Calu3 (cell line): ENCODE measurements around the gene KCNAB1. TPM values are rescaled to one million over a fixed set of nuclear protein-coding genes. Genes with fewer than 3 reads are reported as not detected.

Source experiments
- BruUV-seq: library from RNA; stranded (reverse); fragments of 400-500 nt; replicated peaks from 2 replicates; lab custom pipeline; 2021; lab: Mats Ljungman, UMichigan
- CTCF ChIA-PET: fragments of 300-600 bp; sonication (Branson Sonifier 250); formaldehyde crosslinking; loops from one replicate; lab custom pipeline; 2022; ENCODE audit warnings: antibody characterized with exemption; lab: Charles Lee
- DNase-seq: peaks from one replicate; pipeline ENCODE4 v3.0.0; 2022
- H3K27ac Mint-ChIP-seq: one replicate; pipeline ENCODE4 v1.8.0; 2022; ENCODE audit warnings: mixed read lengths; ENCODE audit not compliant: unreplicated experiment
- H3K27me3 Mint-ChIP-seq: one replicate; pipeline ENCODE4 v1.8.0; 2022; ENCODE audit warnings: mixed read lengths; ENCODE audit not compliant: unreplicated experiment
- H3K36me3 Mint-ChIP-seq: one replicate; pipeline ENCODE4 v1.8.0; 2022; ENCODE audit warnings: mild to moderate bottlenecking, moderate library complexity, mixed read lengths; ENCODE audit not compliant: insufficient read depth, unreplicated experiment
- H3K4me1 Mint-ChIP-seq: one replicate; pipeline ENCODE4 v1.8.0; 2022; ENCODE audit warnings: mild to moderate bottlenecking, low read depth, mixed read lengths; ENCODE audit not compliant: unreplicated experiment
- H3K4me3 Mint-ChIP-seq: one replicate; pipeline ENCODE4 v1.8.0; 2022; ENCODE audit warnings: mild to moderate bottlenecking, low read depth, moderate library complexity, mixed read lengths; ENCODE audit not compliant: unreplicated experiment
- H3K9me3 Mint-ChIP-seq: one replicate; pipeline ENCODE4 v1.8.0; 2022; ENCODE audit warnings: low read depth, mixed read lengths; ENCODE audit not compliant: unreplicated experiment
- CTCF ChIP-seq: fragments of 200-600 bp; IDR thresholded peaks from one replicate; pipeline ENCODE4 v1.8.0; 2022; ENCODE audit warnings: antibody characterized with exemption; ENCODE audit not compliant: unreplicated experiment
- intact Hi-C: fragments of 100-400 bp; cut with micrococcal nuclease; formaldehyde crosslinking; loops from one replicate; pipeline ENCODE4 v1.10.0; 2022; ENCODE audit not compliant: unreplicated experiment
- total RNA-seq: library from RNA; stranded (reverse); gene quantifications from 2 replicates; pipeline ENCODE4 v1.2.3, GENCODE V29; 2022

KCNAB1 gene
- total RNA-seq, 1 experiment from 2014 or later, result 1.6 TPM

- H3K27ac Mint-ChIP-seq, result no peak overlapping the region
- peaks cover 27% of the 10 kb centered on the region for H3K4me1 Mint-ChIP-seq
These were observed 339.8 kb downstream of the KCNAB1 start for GRCh38 chr3:156460206-156460611.

GRCh38 chr3:156461889-156462288 lies 341.5 kb downstream of the KCNAB1 start:
- no TSS peak for BruUV-seq
- Mint-ChIP-seq H3K4me1 (peaks cover 12% of the 10 kb centered on the region), H3K27ac (no peak overlapping the region), H3K4me3 (no peak overlapping the region), H3K27me3 (no peaks in the 10 kb centered on the region), H3K9me3 (no peaks in the 10 kb centered on the region), H3K36me3 (peaks cover under 1% of the 10 kb centered on the region)
- CTCF ChIA-PET, result no interaction called here
- no peak for DNase-seq
- intact Hi-C loops, result no loop called here
- TF ChIP-seq CTCF, result no peak

More at GRCh38 chr3:156460206-156460611, 339.8 kb downstream of the KCNAB1 start:
- no peak for DNase-seq
- Mint-ChIP-seq H3K27me3 (no peaks in the 10 kb centered on the region), H3K4me3 (no peak overlapping the region), H3K9me3 (no peaks in the 10 kb centered on the region), H3K36me3 (peaks cover 6% of the 10 kb centered on the region)
- TF ChIP-seq CTCF, result no peak
- no TSS peak for BruUV-seq
- intact Hi-C loops, result no loop called here
- CTCF ChIA-PET, result no interaction called here

GRCh38 chr3:156463123-156463522 lies 342.7 kb downstream of the KCNAB1 start:
- Mint-ChIP-seq H3K27me3 (no peaks in the 10 kb centered on the region), H3K4me3 (no peak overlapping the region), H3K27ac (no peak overlapping the region), H3K9me3 (no peaks in the 10 kb centered on the region), H3K4me1 (no peaks in the 10 kb centered on the region), H3K36me3 (no peaks in the 10 kb centered on the region)
- BruUV-seq, result no TSS peak
- no peak for DNase-seq
- CTCF ChIA-PET, result no interaction called here
- intact Hi-C loops, result no loop called here
- no peak for TF ChIP-seq CTCF

GRCh38 chr3:156465194-156465593 lies 344.8 kb downstream of the KCNAB1 start:
- Mint-ChIP-seq H3K4me3 (no peak overlapping the region), H3K36me3 (no peaks in the 10 kb centered on the region), H3K9me3 (no peaks in the 10 kb centered on the region), H3K27me3 (no peaks in the 10 kb centered on the region), H3K4me1 (no peaks in the 10 kb centered on the region), H3K27ac (no peak overlapping the region)
- no peak for DNase-seq
- CTCF ChIA-PET, result no interaction called here
- TF ChIP-seq CTCF, result no peak
- BruUV-seq, result no TSS peak
- intact Hi-C loops, result no loop called here
